NT2/D1 (cell line): ENCODE data around the gene GLT1D1.

ENCODE experiments used
- SUZ12 ChIP-seq: IDR thresholded peaks from 2 replicates; pipeline ENCODE4 v1.6.1; 2011; ENCODE audit not compliant: insufficient read length, insufficient read depth; ENCODE audit errors: extremely low read depth
- YY1 ChIP-seq: IDR thresholded peaks from 2 replicates; pipeline ENCODE4 v1.6.1; 2011; ENCODE audit not compliant: insufficient read length, insufficient read depth
- ZNF274 ChIP-seq: IDR thresholded peaks from 2 replicates; pipeline ENCODE4 v1.6.1; 2011; ENCODE audit warnings: mild to moderate bottlenecking, low read depth, low read length

- TF ChIP-seq YY1 (no peak), SUZ12 (no peak), ZNF274 (no peak)
Measured at GRCh38 chr12:128961308-128961902, 108.1 kb downstream of the GLT1D1 start.
